DMS 273 treated with DMSO at 0.1 percent for 48 hours (cell line): ENCODE results near the gene ABTB2.
"Not testable (repeated sequence)": the region's sequence is repeated elsewhere in the genome, so short reads cannot be mapped to it uniquely, and the experiment has no call there.

Experiments
- DNase-seq: peaks from one replicate; lab custom pipeline; 2025; lab: John Stamatoyannopoulos, UW

The ABTB2 gene

GRCh38 chr11:34262531-34263081, 95.2 kb downstream of the ABTB2 start:
- no peak for DNase-seq

GRCh38 chr11:34261820-34262219, 96.0 kb downstream of the ABTB2 start:
- DNase-seq, result no peak

- DNase-seq, result no peak
These were observed 96.7 kb downstream of the ABTB2 start for GRCh38 chr11:34261095-34261494.

DNA sequence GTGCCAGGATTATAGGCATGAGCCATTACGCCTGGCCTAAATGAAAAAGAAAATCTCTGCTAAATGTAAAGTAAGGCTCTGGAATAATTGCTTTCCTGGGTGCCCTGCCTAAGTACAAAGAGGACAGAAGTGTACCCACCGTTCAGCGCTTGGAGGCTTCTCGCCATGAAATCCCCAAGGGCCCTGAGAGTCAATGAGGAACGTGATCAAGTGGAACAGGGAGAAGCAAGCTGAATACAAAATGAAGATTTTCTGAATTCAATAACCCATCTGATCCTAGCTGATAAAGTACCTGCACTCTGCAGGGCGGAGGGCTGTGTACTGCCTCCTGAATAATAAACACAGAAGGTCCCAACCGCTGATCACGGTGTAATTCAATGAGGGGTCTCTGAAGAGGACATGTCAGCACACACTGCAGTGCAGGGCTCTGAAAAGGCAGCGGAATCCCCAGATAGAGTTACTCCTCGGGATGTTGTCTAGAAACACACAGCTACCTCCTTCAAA, 97.7 kb downstream of the ABTB2 start:
- no peak for DNase-seq

GRCh38 chr11:34259087-34259486, 98.7 kb downstream of the ABTB2 start:
- DNase-seq, result no peak

DNA sequence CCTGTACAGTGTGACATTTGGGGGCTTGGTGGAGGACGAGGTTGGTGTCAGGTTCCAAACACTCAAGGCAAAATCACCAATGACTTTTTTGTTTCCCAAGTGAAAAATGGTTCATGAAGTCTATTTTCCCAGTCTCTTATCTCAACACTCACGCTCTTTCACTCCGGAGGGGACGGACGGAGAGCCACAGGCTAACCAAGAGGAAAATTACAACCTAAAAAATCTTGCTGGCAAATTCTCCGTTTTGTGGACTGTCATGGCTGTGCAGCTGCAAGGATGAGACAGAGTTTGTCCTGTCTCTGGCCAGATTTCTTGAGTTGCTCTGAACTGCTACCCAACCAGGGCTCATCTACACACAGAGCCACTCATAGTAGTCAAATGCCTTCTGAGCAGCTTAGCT, 101.2 kb downstream of the ABTB2 start:
- DNase-seq, result no peak

DNA sequence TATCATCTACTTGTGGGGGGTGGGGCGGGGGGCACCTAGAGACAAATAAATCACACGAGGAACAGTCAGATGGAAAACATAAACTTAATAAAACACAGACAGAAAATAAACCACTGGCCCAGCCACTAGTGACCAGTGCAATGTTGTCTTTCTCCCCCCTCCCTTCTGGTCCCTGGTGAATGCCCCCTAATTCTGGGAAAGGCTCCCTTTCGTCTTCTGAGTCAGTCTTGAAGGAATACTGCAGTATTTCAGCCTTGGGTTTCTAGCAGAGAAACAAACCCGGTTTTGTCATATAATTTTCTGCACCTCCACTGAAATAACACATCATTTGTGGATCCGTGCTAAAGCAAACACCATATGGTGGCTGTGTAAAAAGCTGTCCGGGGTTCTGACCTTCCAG, 101.7 kb downstream of the ABTB2 start:
- no peak for DNase-seq

GRCh38 chr11:34255101-34255500, 102.7 kb downstream of the ABTB2 start:
- DNase-seq, result no peak

- no peak for DNase-seq
These were observed 103.8 kb downstream of the ABTB2 start for GRCh38 chr11:34254011-34254410.

DNA sequence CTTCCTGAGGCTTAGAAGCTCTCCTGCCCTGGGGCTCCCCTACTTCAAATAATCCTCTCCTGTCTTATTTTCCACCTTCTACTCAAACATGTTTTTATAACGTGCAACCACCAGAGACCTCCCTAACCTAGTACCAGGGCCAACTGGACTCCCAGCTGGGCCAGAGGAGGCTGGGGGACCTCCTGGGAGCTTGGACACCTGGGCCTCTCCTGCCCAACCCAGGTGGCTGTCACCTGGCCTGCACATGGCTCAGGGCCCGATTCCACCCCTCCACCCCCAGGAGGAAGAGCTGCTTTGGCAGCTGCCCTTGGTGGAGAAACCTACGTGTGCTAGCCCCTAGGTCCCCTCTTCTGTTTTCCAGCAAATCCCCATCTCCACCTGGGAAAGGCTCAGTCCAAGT, 105.2 kb downstream of the ABTB2 start:
- no peak for DNase-seq

- no peak for DNase-seq
These were observed 105.8 kb downstream of the ABTB2 start for GRCh38 chr11:34252015-34252414.

DNA sequence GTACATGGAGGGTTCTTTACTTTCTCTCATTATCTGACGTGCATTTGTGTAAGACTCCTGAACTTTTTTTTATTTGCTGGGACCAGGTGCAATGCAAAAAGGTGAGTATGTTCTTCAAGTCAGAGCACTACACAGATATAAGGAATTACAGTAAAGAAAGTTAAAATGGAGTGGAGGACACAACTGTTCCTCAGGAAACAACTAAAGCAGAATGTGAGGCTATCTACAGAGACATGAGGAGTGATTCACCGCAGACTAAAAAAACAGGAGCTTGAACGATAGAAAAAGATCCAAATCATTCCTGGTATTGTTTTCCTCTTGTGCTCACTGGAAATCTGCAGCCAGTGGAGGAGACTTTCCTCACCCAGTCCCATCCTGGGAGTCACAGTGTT, 106.2 kb downstream of the ABTB2 start:
- no peak for DNase-seq

GRCh38 chr11:34250732-34251588, 106.8 kb downstream of the ABTB2 start:
- DNase-seq, result no peak

DNA sequence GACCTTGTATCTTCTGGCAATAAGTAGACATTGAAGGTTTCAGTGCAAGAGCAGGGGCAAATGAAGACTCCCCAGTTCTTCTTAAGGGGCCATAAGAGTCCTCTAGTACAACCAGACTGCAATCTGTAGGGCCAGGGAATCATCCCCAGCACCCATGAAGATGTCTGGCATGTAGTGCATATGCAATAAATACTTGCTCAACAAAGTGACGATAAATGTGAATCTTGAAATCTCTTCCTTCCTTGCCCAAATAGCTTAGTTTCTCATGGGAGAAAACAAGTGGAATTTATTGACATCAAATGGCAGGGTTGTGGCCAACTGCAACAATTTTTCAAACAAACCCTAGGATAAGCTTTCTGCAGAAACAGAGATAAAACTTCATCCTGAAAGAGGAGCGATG, 107.6 kb downstream of the ABTB2 start:
- no peak for DNase-seq

DNA sequence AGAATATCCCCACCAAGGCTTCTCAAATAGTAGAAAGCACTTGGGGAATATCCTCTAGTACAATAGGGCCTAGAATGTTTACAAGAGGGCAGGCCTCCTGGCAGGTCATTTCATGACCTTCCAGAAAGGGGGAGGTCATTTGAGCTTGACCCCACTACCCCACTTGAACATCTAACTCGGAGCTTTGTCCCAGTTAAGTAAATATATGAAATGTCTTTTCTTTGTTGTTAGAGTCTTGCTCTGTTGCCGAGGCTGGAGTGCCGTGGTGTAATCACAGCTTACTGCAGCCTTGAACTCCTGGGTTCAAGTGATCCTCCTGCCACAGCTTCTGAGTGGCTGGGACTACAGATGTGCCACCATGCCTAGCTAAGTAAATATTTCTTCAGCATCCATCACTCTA, 108.4 kb downstream of the ABTB2 start:
- DNase-seq, result no peak

DNA sequence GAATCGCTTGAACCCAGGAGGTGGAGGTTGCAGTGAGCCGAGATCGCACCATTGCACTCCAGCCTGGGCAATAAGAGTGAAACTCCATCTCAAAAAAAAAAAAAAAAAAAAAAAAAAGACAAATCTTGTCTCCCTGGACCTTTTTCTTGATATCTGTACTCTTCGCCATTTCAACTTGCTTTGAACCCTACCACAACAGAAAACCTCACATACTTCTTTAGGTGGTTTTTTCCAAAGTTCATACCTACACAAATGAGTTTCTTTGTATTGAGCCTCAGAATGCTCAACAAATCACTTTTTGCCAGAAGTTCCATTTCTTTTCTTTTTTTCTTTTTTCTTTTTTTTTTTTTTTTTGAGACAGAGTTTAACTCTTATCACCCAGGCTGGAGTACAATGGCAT, 111.3 kb downstream of the ABTB2 start:
- DNase-seq, result not testable (repeated sequence)

GRCh38 chr11:34245041-34245440, 112.8 kb downstream of the ABTB2 start:
- no peak for DNase-seq

DNA sequence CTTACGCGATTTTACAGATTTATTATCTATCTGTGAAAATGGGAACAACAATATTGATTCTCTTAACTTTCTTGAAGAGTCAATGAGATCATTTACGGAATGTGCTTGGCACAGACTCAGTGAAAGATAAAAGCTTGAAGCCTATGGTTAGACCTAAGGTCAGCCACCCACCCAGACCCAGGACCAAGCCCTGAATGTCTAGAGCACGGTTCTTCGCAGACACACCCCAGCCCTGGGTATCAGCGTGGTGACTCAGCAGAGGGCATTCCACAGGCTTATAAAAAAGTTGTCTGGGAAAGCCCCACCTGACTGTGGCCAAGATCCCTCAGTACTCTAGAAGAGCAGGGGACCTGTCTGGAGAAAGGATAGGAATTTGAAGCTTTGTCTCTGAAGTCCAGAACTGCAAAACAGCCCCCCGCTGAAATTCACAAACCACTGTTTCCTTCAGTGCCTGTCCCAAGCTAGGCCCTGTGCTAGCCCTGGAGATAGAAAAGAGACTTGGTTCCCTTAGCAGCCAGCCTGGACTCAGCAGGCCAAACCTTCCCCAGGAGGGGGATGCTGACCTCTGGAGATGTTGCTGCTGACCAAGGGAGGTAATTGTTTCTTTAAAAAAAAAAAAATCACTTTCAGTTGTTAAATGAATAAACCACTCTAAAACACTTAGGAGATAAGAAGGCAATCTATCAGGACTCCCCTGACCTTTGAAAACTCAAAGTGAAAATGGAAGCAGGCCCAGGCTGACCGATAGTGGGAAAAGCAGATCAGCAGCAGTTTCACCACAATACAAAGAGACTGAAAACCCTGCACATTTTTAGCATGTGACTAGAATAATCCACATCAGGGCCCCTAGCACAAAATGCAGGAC, 114.0 kb downstream of the ABTB2 start:
- DNase-seq, result no peak

- no peak for DNase-seq
These were observed 115.7 kb downstream of the ABTB2 start for GRCh38 chr11:34242037-34242625.

DNA sequence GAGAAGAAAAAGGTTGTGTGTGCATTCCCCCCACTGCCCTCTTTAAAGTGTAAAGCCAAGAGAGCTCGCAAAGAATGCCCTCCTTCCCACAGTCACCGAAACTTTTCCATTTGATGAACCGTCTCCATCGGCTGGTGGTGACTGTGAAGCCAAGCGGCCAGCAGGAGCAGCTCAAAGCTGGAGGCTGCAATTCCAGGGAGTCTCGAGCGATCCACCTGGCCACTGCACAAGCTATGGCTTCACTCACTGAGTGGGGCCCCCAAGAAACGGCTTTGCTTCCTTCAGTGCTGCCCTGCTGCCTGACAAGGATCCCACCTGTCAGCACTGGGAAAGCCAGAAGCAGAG, 117.7 kb downstream of the ABTB2 start:
- no peak for DNase-seq

- DNase-seq, result no peak
These were observed 118.2 kb downstream of the ABTB2 start for GRCh38 chr11:34239465-34240149.

GRCh38 chr11:34238966-34239365, 118.8 kb downstream of the ABTB2 start:
- no peak for DNase-seq
